PC-9 (cell line): Measurements from ENCODE around the gene SCRT2. TPM values are rescaled to one million over a fixed set of nuclear protein-coding genes. Genes with fewer than 3 reads are reported as not detected.
"Not testable (repeated sequence)": the region's sequence is repeated elsewhere in the genome, so short reads cannot be mapped to it uniquely, and the experiment has no call there.

ENCODE experiments used
- BruUV-seq: library from RNA; stranded (reverse); fragments of 400-500 nt; replicated peaks from 2 replicates; lab custom pipeline; 2021; lab: Mats Ljungman, UMichigan
- CTCF ChIA-PET: fragments of 300-600 bp; sonication (Branson Sonifier 250); formaldehyde crosslinking; loops from one replicate; lab custom pipeline; 2022; ENCODE audit warnings: antibody characterized with exemption; lab: Charles Lee
- POLR2A ChIA-PET: fragments of 300-600 bp; sonication (Branson Sonifier 250); formaldehyde crosslinking; loops from one replicate; lab custom pipeline; 2022; ENCODE audit warnings: antibody characterized with exemption; ENCODE audit not compliant: unreplicated experiment; lab: Charles Lee
- DNase-seq, 2 experiments: peaks; one replicate each; pipeline versions ENCODE4 v3.0.0 to v3.0.0-alpha.2; 2015 to 2022; ENCODE audit warnings: mixed read lengths in 1 of 2
- H2AFZ ChIP-seq: fragments of 200-600 bp; sonication (generic); 2 replicates; pipeline ENCODE4 v1.8.1; 2017; ENCODE audit warnings: antibody characterized with exemption
- H3F3A ChIP-seq: fragments of 200-600 bp; sonication (generic); 2 replicates; pipeline ENCODE4 v1.8.1; 2017; ENCODE audit warnings: antibody characterized with exemption, mild to moderate bottlenecking, low read depth; ENCODE audit not compliant: insufficient read depth
- H3K27ac ChIP-seq: fragments of 200-600 bp; sonication (generic); 2 replicates; pipeline ENCODE4 v1.6.1; 2016; ENCODE audit warnings: mixed run types
- H3K27me3 ChIP-seq: fragments of 200-600 bp; sonication (generic); 2 replicates; pipeline ENCODE4 v1.6.1; 2016; ENCODE audit warnings: low read depth, mixed run types; ENCODE audit not compliant: insufficient read depth
- H3K36me3 ChIP-seq: fragments of 200-600 bp; sonication (generic); 2 replicates; pipeline ENCODE4 v1.6.1; 2016; ENCODE audit warnings: low read depth, mixed run types
- H3K4me1 ChIP-seq: fragments of 200-600 bp; sonication (generic); replicated peaks from 2 replicates; pipeline ENCODE4 v1.6.1; 2016; ENCODE audit warnings: mixed run types; ENCODE audit not compliant: insufficient read depth
- H3K4me2 ChIP-seq: fragments of 200-600 bp; sonication (generic); 2 replicates; pipeline ENCODE4 v1.6.1; 2017; ENCODE audit warnings: mixed run types
- H3K4me3 ChIP-seq: fragments of 200-600 bp; sonication (generic); 2 replicates; pipeline ENCODE4 v1.6.1; 2016; ENCODE audit warnings: mixed run types
- H3K79me2 ChIP-seq: fragments of 200-600 bp; sonication (generic); 2 replicates; pipeline ENCODE4 v1.6.1; 2017; ENCODE audit warnings: low read depth, mixed run types
- H3K9me2 ChIP-seq: fragments of 200-600 bp; sonication (generic); 2 replicates; pipeline ENCODE4 v1.8.1; 2017; ENCODE audit warnings: mild to moderate bottlenecking; ENCODE audit not compliant: insufficient read depth
- H3K9me3 ChIP-seq: fragments of 200-600 bp; sonication (generic); 2 replicates; pipeline ENCODE4 v1.8.1; 2016; ENCODE audit warnings: low read depth; ENCODE audit not compliant: insufficient read depth
- H4K20me1 ChIP-seq: fragments of 200-600 bp; sonication (generic); 2 replicates; pipeline ENCODE4 v1.8.1; 2017; ENCODE audit not compliant: insufficient read depth
- EZH2 ChIP-seq: fragments of 200-600 bp; sonication (generic); IDR thresholded peaks from 2 replicates; pipeline ENCODE4 v1.8.0; 2017; ENCODE audit warnings: antibody characterized with exemption, low read depth
- intact Hi-C: fragments of 100-400 bp; cut with micrococcal nuclease; formaldehyde crosslinking; loops from one replicate; pipeline ENCODE4 v1.10.0; 2022; ENCODE audit not compliant: unreplicated experiment
- total RNA-seq: library from RNA; stranded (reverse); gene quantifications from 2 replicates; pipeline ENCODE4 v1.2.3, GENCODE V29; 2021
- TF ChIP-seq, protein P1 (sequence below): fragments of 200-600 bp; sonication (generic); conservative IDR thresholded peaks from 2 replicates; pipeline ENCODE4 v1.6.1; 2017; ENCODE audit warnings: mixed run types, antibody characterized with exemption, mild to moderate bottlenecking, moderate library complexity

SCRT2 gene
- total RNA-seq, 1 experiment from 2014 or later = not detected

DNA sequence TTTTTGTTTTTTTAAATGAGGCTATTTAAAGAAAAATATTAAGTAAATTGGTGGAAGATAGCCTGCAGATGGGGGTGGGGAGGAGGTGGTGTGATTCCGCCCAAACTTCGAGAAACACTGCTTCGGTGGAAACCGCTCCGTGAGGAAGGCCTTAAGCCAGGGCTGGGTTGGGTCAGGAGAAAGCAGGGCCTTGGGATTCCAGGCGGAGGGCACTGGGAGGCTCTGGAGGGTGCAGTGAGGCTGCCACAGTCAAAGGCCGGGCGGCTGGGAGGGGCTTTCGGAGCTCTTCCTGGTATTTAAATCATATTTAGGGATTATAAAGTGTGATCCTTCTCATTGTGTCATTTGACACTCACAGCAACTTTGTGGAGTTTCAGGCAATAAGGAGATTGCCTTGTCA, 22.2 kb upstream of the SCRT2 start:
- intact Hi-C loops = no loop called here
- H3K4me3 ChIP-seq = no peak overlapping the region
- H3F3A ChIP-seq = no peaks in the 10 kb centered on the region
- no peak for DNase-seq
- ChIA-PET CTCF (no interaction called here), POLR2A (no interaction called here)
- no peaks in the 10 kb centered on the region for H3K9me2 ChIP-seq
- H3K4me2 ChIP-seq = no peak overlapping the region
- H3K9me3 ChIP-seq = no peaks in the 10 kb centered on the region
- peaks cover 76% of the 10 kb centered on the region for H3K27me3 ChIP-seq
- H3K4me1 ChIP-seq = no peaks in the 10 kb centered on the region
- TF ChIP-seq, protein P1, sequence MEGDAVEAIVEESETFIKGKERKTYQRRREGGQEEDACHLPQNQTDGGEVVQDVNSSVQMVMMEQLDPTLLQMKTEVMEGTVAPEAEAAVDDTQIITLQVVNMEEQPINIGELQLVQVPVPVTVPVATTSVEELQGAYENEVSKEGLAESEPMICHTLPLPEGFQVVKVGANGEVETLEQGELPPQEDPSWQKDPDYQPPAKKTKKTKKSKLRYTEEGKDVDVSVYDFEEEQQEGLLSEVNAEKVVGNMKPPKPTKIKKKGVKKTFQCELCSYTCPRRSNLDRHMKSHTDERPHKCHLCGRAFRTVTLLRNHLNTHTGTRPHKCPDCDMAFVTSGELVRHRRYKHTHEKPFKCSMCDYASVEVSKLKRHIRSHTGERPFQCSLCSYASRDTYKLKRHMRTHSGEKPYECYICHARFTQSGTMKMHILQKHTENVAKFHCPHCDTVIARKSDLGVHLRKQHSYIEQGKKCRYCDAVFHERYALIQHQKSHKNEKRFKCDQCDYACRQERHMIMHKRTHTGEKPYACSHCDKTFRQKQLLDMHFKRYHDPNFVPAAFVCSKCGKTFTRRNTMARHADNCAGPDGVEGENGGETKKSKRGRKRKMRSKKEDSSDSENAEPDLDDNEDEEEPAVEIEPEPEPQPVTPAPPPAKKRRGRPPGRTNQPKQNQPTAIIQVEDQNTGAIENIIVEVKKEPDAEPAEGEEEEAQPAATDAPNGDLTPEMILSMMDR = no peak
- TF ChIP-seq EZH2 = no peak
- H4K20me1 ChIP-seq = no peaks in the 10 kb centered on the region; the same call in 1 of the 2 replicates
- no peaks in the 10 kb centered on the region for H3K79me2 ChIP-seq
- no peak overlapping the region for H3K27ac ChIP-seq
- BruUV-seq = no TSS peak
- H3K36me3 ChIP-seq = no peaks in the 10 kb centered on the region
- no peak overlapping the region for H2AFZ ChIP-seq

DNA sequence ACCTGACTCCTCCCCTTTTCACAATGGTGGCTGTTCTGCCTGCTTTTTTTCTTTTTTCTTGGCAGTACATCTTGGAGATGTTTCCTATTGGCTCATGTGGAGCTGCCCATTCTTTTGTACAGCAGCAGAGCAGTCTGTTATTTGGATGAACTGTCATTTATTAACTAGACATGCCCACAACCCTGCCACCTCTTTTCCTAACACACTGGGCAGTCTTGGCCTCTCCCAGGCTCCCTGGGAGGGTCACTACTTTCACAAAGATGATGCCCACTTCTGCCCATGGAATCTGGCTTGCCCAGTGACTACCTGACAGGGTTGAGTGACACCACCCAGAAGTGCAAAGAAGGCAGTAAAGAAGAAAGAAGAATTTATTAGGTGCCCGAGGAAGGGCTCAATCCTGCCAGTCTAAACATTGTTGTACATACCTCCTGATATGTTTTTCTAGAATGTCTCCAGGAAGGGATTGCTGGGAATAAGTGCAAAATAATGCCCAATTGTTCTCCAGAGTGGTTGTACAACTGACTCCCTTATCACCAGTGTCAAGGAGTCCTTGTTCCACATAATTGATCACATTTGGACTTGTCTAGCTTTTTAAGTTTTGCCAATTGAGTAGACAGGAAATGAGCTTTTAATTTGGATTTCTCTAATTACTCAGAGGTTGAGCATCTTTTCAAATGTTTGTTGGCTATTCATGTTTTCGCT, 19.7 kb upstream of the SCRT2 start:
- no peaks in the 10 kb centered on the region for H3K4me1 ChIP-seq
- peak in 1 of 2 experiments; percentile 6 for DNase-seq
- no peak for TF ChIP-seq EZH2
- TF ChIP-seq, protein P1 = no peak
- no peak overlapping the region for H3K4me3 ChIP-seq
- no peak overlapping the region for H2AFZ ChIP-seq
- intact Hi-C loops = no loop called here
- no peaks in the 10 kb centered on the region; the same call in 1 of the 2 replicates for H4K20me1 ChIP-seq
- CTCF ChIA-PET = no interaction called here
- H3F3A ChIP-seq = no peaks in the 10 kb centered on the region
- H3K9me3 ChIP-seq = no peaks in the 10 kb centered on the region
- no peaks in the 10 kb centered on the region for H3K79me2 ChIP-seq
- POLR2A ChIA-PET = interaction anchor here (0.6 kb wide), 1 partner anchor 48 kb away, joined by 3 read pairs; no protein-coding TSS in a partner anchor
- H3K4me2 ChIP-seq = no peak overlapping the region
- H3K9me2 ChIP-seq = no peaks in the 10 kb centered on the region
- peaks cover 92% of the 10 kb centered on the region for H3K27me3 ChIP-seq
- BruUV-seq = no TSS peak
- no peak overlapping the region for H3K27ac ChIP-seq
- no peaks in the 10 kb centered on the region for H3K36me3 ChIP-seq

DNA sequence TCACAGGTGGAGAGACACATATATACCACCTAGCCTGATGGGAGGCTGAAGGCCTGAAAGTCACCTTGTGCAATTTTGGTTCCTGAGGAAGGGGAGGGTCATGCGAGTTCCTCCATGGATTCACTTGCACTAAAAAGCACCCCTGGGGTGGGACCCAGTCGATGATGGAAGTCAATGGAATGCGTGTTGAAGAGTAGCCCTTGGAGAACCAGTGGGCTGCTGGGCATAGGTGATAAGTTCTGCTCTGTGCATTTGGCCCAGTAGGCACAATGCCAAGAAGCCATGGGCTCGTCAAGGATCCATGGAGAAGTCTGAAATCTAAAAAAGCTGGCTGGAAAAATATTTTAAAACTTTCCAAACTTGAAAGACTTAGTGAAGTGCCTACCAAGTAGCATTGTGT, 18.9 kb upstream of the SCRT2 start:
- POLR2A ChIA-PET = no interaction called here
- H3F3A ChIP-seq = no peaks in the 10 kb centered on the region
- no peaks in the 10 kb centered on the region; the same call in 1 of the 2 replicates for H4K20me1 ChIP-seq
- no peaks in the 10 kb centered on the region for H3K79me2 ChIP-seq
- TF ChIP-seq, protein P1 = no peak
- TF ChIP-seq EZH2 = no peak
- no peak overlapping the region for H3K4me2 ChIP-seq
- peaks cover 94% of the 10 kb centered on the region for H3K27me3 ChIP-seq
- CTCF ChIA-PET = no interaction called here
- no peaks in the 10 kb centered on the region for H3K9me3 ChIP-seq
- H3K27ac ChIP-seq = no peak overlapping the region
- no TSS peak for BruUV-seq
- no peaks in the 10 kb centered on the region for H3K9me2 ChIP-seq
- no peak overlapping the region for H3K4me3 ChIP-seq
- no peak for DNase-seq
- H3K36me3 ChIP-seq = no peaks in the 10 kb centered on the region
- H3K4me1 ChIP-seq = no peaks in the 10 kb centered on the region
- no peak overlapping the region for H2AFZ ChIP-seq
- intact Hi-C loops = no loop called here

DNA sequence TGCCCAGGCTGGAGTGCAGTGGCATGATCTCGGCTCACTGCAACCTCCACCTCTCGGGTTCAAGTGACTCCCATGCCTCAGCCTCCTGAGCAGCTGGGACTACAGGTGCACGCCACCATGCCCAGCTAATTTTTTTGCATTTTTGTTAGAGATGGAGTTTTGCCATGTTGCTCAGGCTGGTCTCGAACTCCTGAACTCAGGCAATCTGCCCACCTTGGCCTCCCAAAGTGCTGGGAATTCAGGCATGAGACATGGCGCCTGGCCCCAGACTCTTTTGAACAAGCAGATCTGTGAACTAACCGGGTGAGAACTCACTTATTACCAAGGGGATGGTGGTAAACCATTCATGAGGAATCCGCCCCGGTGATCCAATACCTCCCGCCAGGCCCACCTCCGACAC, 18.2 kb upstream of the SCRT2 start:
- H3K9me2 ChIP-seq, H4K20me1 ChIP-seq, intact Hi-C loops, H3K36me3 ChIP-seq, POLR2A ChIA-PET, CTCF ChIA-PET, H3K27ac ChIP-seq, H3K4me2 ChIP-seq, H3K4me3 ChIP-seq, DNase-seq, BruUV-seq, H2AFZ ChIP-seq, H3F3A ChIP-seq, H3K4me1 ChIP-seq, H3K9me3 ChIP-seq, H3K79me2 ChIP-seq: not testable (repeated sequence)
- H3K27me3 ChIP-seq = peaks cover 94% of the 10 kb centered on the region
